Lower leg skin (tissue), 3 donors: ENCODE results near the gene UBXN6.

Experiments
- POLR2A ChIP-seq, 2 donors: fragments of 450-650 bp; IDR thresholded peaks; one replicate each; pipeline ENCODE4 v1.6.1; 2016 to 2017; ENCODE audit warnings: antibody characterized with exemption in 2 of 2, mild to moderate bottlenecking in 1 of 2, moderate library complexity in 1 of 2
- TF ChIP-seq, protein P1 (sequence below), 3 donors: fragments of 450-650 bp; IDR thresholded peaks; one replicate each; pipeline ENCODE4 v1.5.1; 2016; ENCODE audit warnings: antibody characterized with exemption in 3 of 3, mild to moderate bottlenecking in 3 of 3, moderate library complexity in 2 of 3

GRCh38 chr19:4449022-4449638, 8.5 kb downstream of the UBXN6 start:
- no peak for TF ChIP-seq POLR2A (IDR thresholded peaks at IDR 0.05)
- TF ChIP-seq, protein P1, sequence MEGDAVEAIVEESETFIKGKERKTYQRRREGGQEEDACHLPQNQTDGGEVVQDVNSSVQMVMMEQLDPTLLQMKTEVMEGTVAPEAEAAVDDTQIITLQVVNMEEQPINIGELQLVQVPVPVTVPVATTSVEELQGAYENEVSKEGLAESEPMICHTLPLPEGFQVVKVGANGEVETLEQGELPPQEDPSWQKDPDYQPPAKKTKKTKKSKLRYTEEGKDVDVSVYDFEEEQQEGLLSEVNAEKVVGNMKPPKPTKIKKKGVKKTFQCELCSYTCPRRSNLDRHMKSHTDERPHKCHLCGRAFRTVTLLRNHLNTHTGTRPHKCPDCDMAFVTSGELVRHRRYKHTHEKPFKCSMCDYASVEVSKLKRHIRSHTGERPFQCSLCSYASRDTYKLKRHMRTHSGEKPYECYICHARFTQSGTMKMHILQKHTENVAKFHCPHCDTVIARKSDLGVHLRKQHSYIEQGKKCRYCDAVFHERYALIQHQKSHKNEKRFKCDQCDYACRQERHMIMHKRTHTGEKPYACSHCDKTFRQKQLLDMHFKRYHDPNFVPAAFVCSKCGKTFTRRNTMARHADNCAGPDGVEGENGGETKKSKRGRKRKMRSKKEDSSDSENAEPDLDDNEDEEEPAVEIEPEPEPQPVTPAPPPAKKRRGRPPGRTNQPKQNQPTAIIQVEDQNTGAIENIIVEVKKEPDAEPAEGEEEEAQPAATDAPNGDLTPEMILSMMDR (IDR thresholded peaks at IDR 0.05), result no peak
